Measurements from ENCODE around the gene DCLK2.

Gene DCLK2

GRCh38 chr4:150078041-150078578 is at the start of gene DCLK2:
DCLK2 (plus strand) TSS chr4:150078445; CDS start chr4:150079028, 583 bp downstream.
- DNase-seq: no peak

GRCh38 chr4:150032541-150032940 is 45.7 kb upstream of the DCLK2 start:
- DNase-seq: no peak

- DNase-seq: no peak
Observed at GRCh38 chr4:150033081-150033480, 45.2 kb upstream of the DCLK2 start.

GRCh38 chr4:150033901-150034300 is 44.3 kb upstream of the DCLK2 start:
- no peak for DNase-seq

- no peak for DNase-seq
Observed at GRCh38 chr4:150037251-150037856, 40.9 kb upstream of the DCLK2 start.

- no peak for DNase-seq
Observed at GRCh38 chr4:150038335-150039076, 39.7 kb upstream of the DCLK2 start.

- no peak for DNase-seq
Observed at GRCh38 chr4:150039274-150040127, 38.7 kb upstream of the DCLK2 start.

GRCh38 chr4:150044517-150044916 is 33.7 kb upstream of the DCLK2 start:
- no peak for DNase-seq

- no peak for DNase-seq
Observed at GRCh38 chr4:150045410-150045809, 32.8 kb upstream of the DCLK2 start.

- DNase-seq: no peak
Observed at GRCh38 chr4:150046728-150047217, 31.5 kb upstream of the DCLK2 start.

GRCh38 chr4:150047546-150047945 is 30.7 kb upstream of the DCLK2 start:
- no peak for DNase-seq

- no peak for DNase-seq
Observed at GRCh38 chr4:150049682-150050081, 28.6 kb upstream of the DCLK2 start.

GRCh38 chr4:150050566-150050965 is 27.7 kb upstream of the DCLK2 start:
- no peak for DNase-seq

GRCh38 chr4:150051111-150051510 is 27.1 kb upstream of the DCLK2 start:
- no peak for DNase-seq

- no peak for DNase-seq
Observed at GRCh38 chr4:150055467-150055866, 22.8 kb upstream of the DCLK2 start.

GRCh38 chr4:150056569-150056968 is 21.7 kb upstream of the DCLK2 start:
- no peak for DNase-seq

GRCh38 chr4:150061086-150061776 is 17.0 kb upstream of the DCLK2 start:
- DNase-seq: no peak

- DNase-seq: no peak
Observed at GRCh38 chr4:150063128-150063527, 15.1 kb upstream of the DCLK2 start.

GRCh38 chr4:150065740-150066139 is 12.5 kb upstream of the DCLK2 start:
- DNase-seq: no peak

- DNase-seq: no peak
Observed at GRCh38 chr4:150067859-150068258, 10.4 kb upstream of the DCLK2 start.

GRCh38 chr4:150068300-150068960 is 9.8 kb upstream of the DCLK2 start:
- no peak for DNase-seq

GRCh38 chr4:150069353-150069752 is 8.9 kb upstream of the DCLK2 start:
- DNase-seq: no peak

Data from activated CD8-positive, alpha-beta memory T cell treated with anti-CD3 and anti-CD28 coated beads for 24 hours (primary cell).